GM18870 (cell line): ENCODE data around the gene RPP21.
"Not testable (repeated sequence)": the region's sequence is repeated elsewhere in the genome, so short reads cannot be mapped to it uniquely, and the experiment has no call there.

Source experiments
- ATAC-seq: cut with Tn5 transposase; IDR thresholded peaks from one replicate; pipeline ENCODE4 v1.9.1; 2021; ENCODE audit warnings: moderate library complexity; ENCODE audit not compliant: unreplicated experiment

Gene RPP21

DNA sequence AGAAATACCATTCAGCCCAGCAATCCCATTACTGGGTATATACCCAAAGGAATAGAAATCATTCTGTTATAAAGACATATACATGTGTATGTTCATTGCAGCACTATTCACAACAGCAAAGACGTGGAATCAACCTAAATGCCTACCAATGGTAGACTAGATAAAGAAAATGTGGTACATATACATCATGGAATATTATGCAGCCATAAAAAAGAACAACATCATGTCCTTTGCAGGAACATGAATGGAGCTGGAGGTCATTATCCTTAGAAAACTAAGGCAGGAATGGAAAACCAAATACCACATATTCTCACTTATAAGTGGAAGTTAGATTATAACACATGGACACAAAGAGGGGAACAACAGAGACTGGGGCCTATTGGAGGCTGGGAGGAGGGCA lies 24.3 kb downstream of the RPP21 start:
- ATAC-seq, result not testable (repeated sequence)

DNA sequence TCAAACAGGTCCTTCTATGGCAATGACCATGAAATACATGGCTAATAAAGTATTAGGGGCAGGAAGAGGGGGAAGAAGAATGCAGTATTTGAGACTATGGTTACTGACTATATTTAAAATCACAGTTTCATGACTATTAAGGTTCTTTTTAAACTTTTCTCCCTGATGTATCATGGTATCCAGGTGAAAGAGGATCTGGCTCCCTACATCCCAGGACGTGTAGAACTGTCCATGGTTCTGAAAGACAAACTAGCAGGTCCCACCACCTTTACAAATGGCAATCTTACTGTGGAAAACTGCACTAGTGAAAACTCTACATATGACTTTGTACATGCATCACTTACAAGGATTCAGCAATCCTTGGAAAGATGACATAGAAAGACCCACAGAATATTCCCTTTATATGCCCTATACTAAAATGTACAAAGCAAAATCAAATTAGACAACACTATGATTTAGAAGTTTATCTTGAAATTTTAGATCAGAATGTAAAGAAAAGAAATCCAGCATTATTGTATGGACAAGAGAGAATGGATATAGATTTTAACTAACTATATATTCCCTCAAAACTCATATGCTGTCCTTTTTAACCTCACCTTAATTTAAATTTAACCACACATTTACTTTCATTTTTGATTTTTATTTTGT lies 33.5 kb downstream of the RPP21 start:
- no peak for ATAC-seq

DNA sequence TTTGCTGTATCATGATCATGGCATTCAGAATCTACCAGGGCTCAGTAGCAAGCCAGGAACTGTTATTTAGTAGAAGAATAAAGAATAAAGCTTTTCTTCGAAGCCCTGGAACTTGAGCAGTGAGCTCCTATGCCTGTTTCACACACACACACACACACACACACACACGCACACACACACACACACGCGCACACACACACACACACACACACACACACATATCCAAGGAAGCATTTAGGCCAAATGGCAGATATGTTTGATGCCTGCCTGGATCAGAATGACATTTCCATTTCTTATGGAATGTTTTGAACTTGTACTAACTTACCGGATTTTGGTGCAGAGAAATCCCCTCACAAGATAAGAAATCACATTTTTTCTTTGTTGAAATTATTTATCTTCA lies 35.5 kb downstream of the RPP21 start:
- no peak for ATAC-seq

DNA sequence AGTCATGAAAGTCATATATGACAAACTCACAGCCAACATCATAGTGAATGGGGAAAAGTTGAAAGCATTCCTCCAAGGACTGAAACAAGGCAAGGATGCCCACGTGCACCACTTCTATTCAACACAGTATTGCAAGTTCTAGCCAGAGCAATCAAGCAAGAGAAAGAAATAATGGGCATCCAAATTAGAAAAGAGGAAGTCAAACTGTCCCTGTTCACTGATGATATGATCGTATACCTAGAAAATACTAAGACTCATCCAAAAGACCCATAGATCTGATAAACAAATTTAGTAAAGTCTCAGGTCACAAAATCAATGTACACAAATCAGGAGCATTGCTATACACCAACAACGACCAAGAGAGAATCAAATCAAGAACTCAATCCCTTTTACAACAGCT lies 41.2 kb downstream of the RPP21 start:
- ATAC-seq, result no peak

DNA sequence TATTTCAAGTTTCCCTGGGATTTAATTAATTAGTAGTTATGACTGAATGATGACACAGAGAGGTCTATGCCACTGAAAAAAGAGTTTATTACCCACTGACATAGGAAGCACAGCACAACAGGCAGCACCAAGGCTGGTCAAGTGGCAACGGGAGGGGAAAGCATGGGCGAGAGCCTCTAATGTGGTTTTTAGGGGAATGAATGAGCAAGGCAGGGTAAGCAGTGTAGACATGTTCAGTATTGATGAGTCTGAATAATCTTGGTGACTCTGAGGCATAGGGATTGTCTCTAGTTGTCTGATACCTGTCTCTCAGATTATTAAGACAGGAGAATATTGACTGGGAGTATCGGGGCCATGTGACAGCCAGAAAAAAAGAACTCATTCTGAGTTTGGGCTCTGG lies 46.3 kb downstream of the RPP21 start:
- ATAC-seq, result no peak

DNA sequence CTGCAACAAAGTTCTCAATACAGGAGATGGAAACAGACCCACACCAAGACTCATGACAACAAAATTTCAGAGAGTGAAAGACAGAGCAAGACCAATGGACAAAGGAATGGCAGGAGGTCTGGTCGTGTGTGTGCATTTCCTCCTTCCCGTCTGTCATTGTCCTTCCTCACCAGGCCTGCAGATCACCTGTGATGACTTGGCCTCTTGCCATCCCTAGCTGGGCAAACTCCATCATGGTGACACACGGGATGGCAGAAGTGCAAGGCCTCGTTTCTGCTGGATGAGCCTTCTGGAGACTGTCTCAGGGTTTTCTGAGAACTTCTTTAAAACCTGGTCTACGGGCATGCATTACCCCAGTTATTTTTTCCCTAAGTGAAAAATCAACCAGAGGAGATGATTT lies 49.2 kb downstream of the RPP21 start:
- no peak for ATAC-seq
